ENCODE data around the gene ANKRD13C. TPM values are rescaled to one million over a fixed set of nuclear protein-coding genes. Genes with fewer than 3 reads are reported as not detected.

Gene ANKRD13C
- total RNA-seq, 4 donors from 2014 or later = 21.5 to 36.2 (median 25.7) TPM

- H3K4me1 ChIP-seq = no peaks in the 10 kb centered on the region
Observed at GRCh38 chr1:70277875-70278274, 76.6 kb downstream of the ANKRD13C start.

GRCh38 chr1:70265946-70266345 is 88.6 kb downstream of the ANKRD13C start:
- no peak overlapping the region for H3K27ac ChIP-seq
- H3K27me3 ChIP-seq = no peaks in the 10 kb centered on the region
- H3K4me3 ChIP-seq = no peak overlapping the region
- peaks cover 28% of the 10 kb centered on the region for H3K36me3 ChIP-seq
- WGBS = 88% methylated on average over 1 of the region's 1 CpG
- TF ChIP-seq EP300 (IDR thresholded peaks at IDR 0.05) = no peak
- TF ChIP-seq CTCF (IDR thresholded peaks at IDR 0.05) = no peak
- TF ChIP-seq POLR2A (IDR thresholded peaks at IDR 0.05) = no peak
- no peak for TF ChIP-seq POLR2AphosphoS5 (IDR thresholded peaks at IDR 0.05)
- H3K4me1 ChIP-seq = no peaks in the 10 kb centered on the region
- H3K9me3 ChIP-seq = no peaks in the 10 kb centered on the region
- DNase-seq (ENCODE audit: low spot score in 2 of 2) = no peak

More at GRCh38 chr1:70277875-70278274, 76.6 kb downstream of the ANKRD13C start:
- 92% methylated on average over 5 of the region's 5 CpGs for WGBS
- Histone ChIP-seq H3K27me3 (no peaks in the 10 kb centered on the region), H3K4me3 (no peak overlapping the region), H3K36me3 (peaks cover 37% of the 10 kb centered on the region), H3K9me3 (no peaks in the 10 kb centered on the region), H3K27ac (no peak overlapping the region)
- TF ChIP-seq CTCF (IDR thresholded peaks at IDR 0.05) (no peak), POLR2AphosphoS5 (IDR thresholded peaks at IDR 0.05) (no peak), EP300 (IDR thresholded peaks at IDR 0.05) (no peak), POLR2A (IDR thresholded peaks at IDR 0.05) (no peak)
- DNase-seq (ENCODE audit: low spot score in 2 of 2) = no peak

- H3K4me3 ChIP-seq = no peak overlapping the region
- H3K27ac ChIP-seq = no peak overlapping the region
- 78% methylated on average over 7 of the region's 7 CpGs for WGBS
- no peaks in the 10 kb centered on the region for H3K4me1 ChIP-seq
- H3K27me3 ChIP-seq = no peaks in the 10 kb centered on the region
- peaks cover 22% of the 10 kb centered on the region for H3K36me3 ChIP-seq
- H3K9me3 ChIP-seq = no peaks in the 10 kb centered on the region
- no peak for TF ChIP-seq CTCF (IDR thresholded peaks at IDR 0.05)
- TF ChIP-seq EP300 (IDR thresholded peaks at IDR 0.05) = no peak
- no peak for TF ChIP-seq POLR2A (IDR thresholded peaks at IDR 0.05)
- no peak for TF ChIP-seq POLR2AphosphoS5 (IDR thresholded peaks at IDR 0.05)
- no peak for DNase-seq (ENCODE audit: low spot score in 2 of 2)
Observed at GRCh38 chr1:70264839-70265238, 89.7 kb downstream of the ANKRD13C start.

- H3K4me1 ChIP-seq = no peaks in the 10 kb centered on the region
- H3K27ac ChIP-seq = no peak overlapping the region
- H3K9me3 ChIP-seq = no peaks in the 10 kb centered on the region
- no peaks in the 10 kb centered on the region for H3K27me3 ChIP-seq
- 93% methylated on average over 1 of the region's 1 CpG for WGBS
- no peak for DNase-seq (ENCODE audit: low spot score in 2 of 2)
- no peak overlapping the region for H3K4me3 ChIP-seq
- TF ChIP-seq POLR2A (IDR thresholded peaks at IDR 0.05) = no peak
- TF ChIP-seq CTCF (IDR thresholded peaks at IDR 0.05) = no peak
- no peak for TF ChIP-seq EP300 (IDR thresholded peaks at IDR 0.05)
- TF ChIP-seq POLR2AphosphoS5 (IDR thresholded peaks at IDR 0.05) = no peak
- H3K36me3 ChIP-seq = peaks cover 15% of the 10 kb centered on the region
Observed at GRCh38 chr1:70256664-70257063, 97.9 kb downstream of the ANKRD13C start.

GRCh38 chr1:70248729-70249128 is 105.8 kb downstream of the ANKRD13C start:
- no peak for DNase-seq (ENCODE audit: low spot score in 2 of 2)
- TF ChIP-seq POLR2AphosphoS5 (IDR thresholded peaks at IDR 0.05) (no peak), POLR2A (IDR thresholded peaks at IDR 0.05) (no peak)
- H3K4me1 ChIP-seq = no peaks in the 10 kb centered on the region
- H3K27me3 ChIP-seq = no peaks in the 10 kb centered on the region
- H3K27ac ChIP-seq = no peak overlapping the region
- 86% methylated on average over 4 of the region's 4 CpGs for WGBS
- no peak overlapping the region for H3K4me3 ChIP-seq
- no peaks in the 10 kb centered on the region for H3K9me3 ChIP-seq
- H3K36me3 ChIP-seq = peaks cover 95% of the 10 kb centered on the region

- peaks cover 97% of the 10 kb centered on the region for H3K36me3 ChIP-seq
- no peak overlapping the region for H3K4me3 ChIP-seq
- no peaks in the 10 kb centered on the region for H3K27me3 ChIP-seq
- H3K9me3 ChIP-seq = no peaks in the 10 kb centered on the region
- TF ChIP-seq POLR2AphosphoS5 (IDR thresholded peaks at IDR 0.05) (no peak), CTCF (IDR thresholded peaks at IDR 0.05) (no peak)
- no peaks in the 10 kb centered on the region for H3K4me1 ChIP-seq
- no peak for DNase-seq (ENCODE audit: low spot score in 2 of 2)
- no peak overlapping the region for H3K27ac ChIP-seq
Observed at GRCh38 chr1:70247768-70248167, 106.8 kb downstream of the ANKRD13C start.
